ENCODE measurements around the gene HPSE2.

Gene HPSE2

DNA sequence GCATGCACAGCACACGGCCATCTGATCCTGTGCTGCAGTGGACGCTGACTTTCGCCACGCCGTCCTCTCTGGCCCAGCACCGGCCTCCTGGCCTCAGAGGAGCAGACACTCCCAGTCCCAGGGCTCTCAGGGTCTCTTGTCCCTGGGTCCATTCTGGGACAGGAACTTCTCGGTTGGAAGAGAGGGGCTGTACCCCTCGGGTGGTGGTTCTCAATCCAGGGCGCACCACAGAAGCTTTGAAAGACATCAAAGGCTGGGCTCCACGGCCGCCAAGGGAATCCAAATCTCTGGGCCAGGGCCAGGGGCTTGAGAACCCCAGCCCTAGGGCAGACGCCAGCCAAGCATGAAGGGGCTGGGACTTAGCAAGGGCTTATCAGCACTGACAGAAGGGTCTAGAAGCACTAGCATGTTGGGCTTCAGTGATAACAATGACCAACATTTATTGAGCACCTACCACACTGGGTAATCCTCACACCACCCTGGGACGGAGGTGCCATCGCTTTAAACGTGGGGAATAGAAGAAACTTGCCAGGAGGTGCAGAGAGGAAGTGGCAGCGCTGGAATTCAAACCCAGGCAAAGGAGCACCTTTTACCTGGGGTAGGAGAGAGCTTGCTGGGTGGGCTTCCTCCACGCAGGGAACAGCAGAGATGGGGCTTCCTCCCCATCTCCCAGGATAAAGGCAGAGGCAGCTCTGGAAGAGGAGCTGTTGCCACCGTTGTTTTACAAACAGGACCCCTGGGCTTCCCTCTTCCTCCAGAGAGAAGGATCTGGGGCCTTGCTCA lies 818.9 kb downstream of the HPSE2 start:
- no peak overlapping the region for H3K27ac ChIP-seq (ENCODE audit: insufficient read depth, low read depth, low read length, poor library complexity, severe bottlenecking)
- peaks cover 11% of the 10 kb centered on the region for H3K4me1 ChIP-seq (ENCODE audit: control insufficient read depth, insufficient read depth, low read length)
- H3K4me3 ChIP-seq (ENCODE audit: insufficient read depth, low read depth, low read length): no peak overlapping the region
- H3K9me3 ChIP-seq (ENCODE audit: control insufficient read depth, low read length): no peaks in the 10 kb centered on the region
- 92% methylated on average over 18 of the region's 18 CpGs for WGBS, 2 experiments
- peaks cover 3% of the 10 kb centered on the region for H3K36me3 ChIP-seq (ENCODE audit: control insufficient read depth, insufficient read depth, low read length)
- H3K27me3 ChIP-seq (ENCODE audit: control insufficient read depth, insufficient read depth, low read length, poor library complexity, severe bottlenecking): no peaks in the 10 kb centered on the region

DNA sequence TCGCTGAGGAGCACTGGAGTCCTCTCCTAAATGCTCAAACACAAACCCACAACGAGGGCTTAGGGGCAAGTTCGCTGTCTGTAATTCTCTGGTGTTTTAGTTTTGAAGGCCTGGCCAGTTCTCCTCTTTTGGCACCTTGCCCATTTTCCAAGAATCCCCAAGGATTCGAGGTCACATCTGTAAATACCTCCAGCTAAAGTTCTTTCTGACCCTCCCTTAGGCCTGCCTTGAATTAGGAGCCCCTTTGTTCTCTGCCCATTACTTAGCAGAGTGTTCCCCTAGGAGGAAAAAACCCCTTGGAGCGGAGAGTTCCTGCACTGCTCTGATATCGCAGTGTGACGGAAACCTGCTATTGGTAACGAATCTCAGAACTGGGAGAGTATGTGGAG lies 819.9 kb downstream of the HPSE2 start:
- peaks cover 11% of the 10 kb centered on the region for H3K4me1 ChIP-seq (ENCODE audit: control insufficient read depth, insufficient read depth, low read length)
- H3K27me3 ChIP-seq (ENCODE audit: control insufficient read depth, insufficient read depth, low read length, poor library complexity, severe bottlenecking): no peaks in the 10 kb centered on the region
- H3K27ac ChIP-seq (ENCODE audit: insufficient read depth, low read depth, low read length, poor library complexity, severe bottlenecking): peak overlapping the region; percentile 73
- H3K4me3 ChIP-seq (ENCODE audit: insufficient read depth, low read depth, low read length): no peak overlapping the region
- 82 to 86% methylated on average over 8 of the region's 8 CpGs for WGBS, 2 experiments
- H3K36me3 ChIP-seq (ENCODE audit: control insufficient read depth, insufficient read depth, low read length): peaks cover 3% of the 10 kb centered on the region
- no peaks in the 10 kb centered on the region for H3K9me3 ChIP-seq (ENCODE audit: control insufficient read depth, low read length)

- no peaks in the 10 kb centered on the region for H3K27me3 ChIP-seq (ENCODE audit: control insufficient read depth, insufficient read depth, low read length, poor library complexity, severe bottlenecking)
- peaks cover 11% of the 10 kb centered on the region for H3K4me1 ChIP-seq (ENCODE audit: control insufficient read depth, insufficient read depth, low read length)
- H3K36me3 ChIP-seq (ENCODE audit: control insufficient read depth, insufficient read depth, low read length): peaks cover 2% of the 10 kb centered on the region
- peak within 1 kb of the TSS; percentile 73 for H3K27ac ChIP-seq (ENCODE audit: insufficient read depth, low read depth, low read length, poor library complexity, severe bottlenecking)
- whole genome bisulfite sequencing, 2 experiments: 37 to 38% methylated on average over 25 of the region's 25 CpGs
- peak within 1 kb of the TSS; percentile 59 for H3K4me3 ChIP-seq (ENCODE audit: insufficient read depth, low read depth, low read length)
- no peaks in the 10 kb centered on the region for H3K9me3 ChIP-seq (ENCODE audit: control insufficient read depth, low read length)
Measured at GRCh38 chr10:98414932-98415730, 820.5 kb downstream of the HPSE2 start, which contains the start of gene PYROXD2. PYROXD2 (minus strand) TSS chr10:98415182; CDS start chr10:98415135, 47 bp downstream.

DNA sequence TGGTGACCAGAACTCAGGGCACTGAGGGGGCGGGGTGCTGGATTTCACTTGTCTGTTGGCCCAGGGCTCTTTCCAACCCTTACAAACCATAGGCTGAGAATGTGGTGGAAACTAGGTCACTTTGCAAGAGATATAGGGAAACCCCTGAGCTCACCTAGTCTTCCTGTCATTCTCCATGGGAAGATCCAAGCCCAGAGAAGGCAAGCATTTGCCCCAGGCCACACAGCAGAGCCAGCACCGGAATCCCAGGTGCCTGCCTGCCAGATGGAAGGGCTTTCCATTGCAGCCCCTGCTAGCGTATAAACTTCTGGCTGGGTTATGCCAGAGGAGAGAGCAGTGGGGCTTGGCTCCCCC lies 821.1 kb downstream of the HPSE2 start:
- WGBS, 2 experiments: 54 to 56% methylated on average over 3 of the region's 3 CpGs
- Histone ChIP-seq H3K27me3 (ENCODE audit: control insufficient read depth, insufficient read depth, low read length, poor library complexity, severe bottlenecking) (no peaks in the 10 kb centered on the region), H3K4me3 (ENCODE audit: insufficient read depth, low read depth, low read length) (peak overlapping the region; percentile 59), H3K27ac (ENCODE audit: insufficient read depth, low read depth, low read length, poor library complexity, severe bottlenecking) (peak overlapping the region; percentile 73), H3K9me3 (ENCODE audit: control insufficient read depth, low read length) (no peaks in the 10 kb centered on the region), H3K4me1 (ENCODE audit: control insufficient read depth, insufficient read depth, low read length) (peaks cover 11% of the 10 kb centered on the region), H3K36me3 (ENCODE audit: control insufficient read depth, insufficient read depth, low read length) (no peaks in the 10 kb centered on the region)

DNA sequence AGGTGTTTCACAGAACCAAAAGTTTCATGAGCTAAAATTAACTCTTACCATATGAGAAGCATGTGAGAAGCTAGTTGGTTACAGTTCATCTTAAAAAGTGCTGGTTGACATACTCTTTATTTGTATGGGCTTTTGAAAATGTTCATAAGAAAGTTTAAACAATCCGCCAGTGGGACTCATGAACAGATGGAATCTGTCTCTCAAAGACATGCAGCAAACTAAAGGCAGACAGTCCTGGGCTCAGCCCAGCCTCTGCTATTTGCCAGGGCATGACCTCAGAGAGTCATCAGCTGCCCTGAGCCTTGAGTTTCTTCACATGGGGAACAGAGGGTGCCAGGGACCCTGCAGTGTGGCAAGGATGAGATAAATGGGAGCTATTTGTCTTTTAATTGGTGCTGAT lies 823.9 kb downstream of the HPSE2 start:
- Histone ChIP-seq H3K36me3 (ENCODE audit: control insufficient read depth, insufficient read depth, low read length) (no peaks in the 10 kb centered on the region), H3K9me3 (ENCODE audit: control insufficient read depth, low read length) (no peaks in the 10 kb centered on the region), H3K4me1 (ENCODE audit: control insufficient read depth, insufficient read depth, low read length) (peaks cover 11% of the 10 kb centered on the region), H3K4me3 (ENCODE audit: insufficient read depth, low read depth, low read length) (no peak overlapping the region), H3K27me3 (ENCODE audit: control insufficient read depth, insufficient read depth, low read length, poor library complexity, severe bottlenecking) (no peaks in the 10 kb centered on the region), H3K27ac (ENCODE audit: insufficient read depth, low read depth, low read length, poor library complexity, severe bottlenecking) (no peak overlapping the region)
- 89 to 94% methylated on average over 1 of the region's 1 CpG for WGBS, 2 experiments

GRCh38 chr10:98411166-98411565 lies 824.5 kb downstream of the HPSE2 start:
- Histone ChIP-seq H3K4me1 (ENCODE audit: control insufficient read depth, insufficient read depth, low read length) (peaks cover 11% of the 10 kb centered on the region), H3K9me3 (ENCODE audit: control insufficient read depth, low read length) (no peaks in the 10 kb centered on the region), H3K36me3 (ENCODE audit: control insufficient read depth, insufficient read depth, low read length) (no peaks in the 10 kb centered on the region), H3K27me3 (ENCODE audit: control insufficient read depth, insufficient read depth, low read length, poor library complexity, severe bottlenecking) (no peaks in the 10 kb centered on the region), H3K27ac (ENCODE audit: insufficient read depth, low read depth, low read length, poor library complexity, severe bottlenecking) (no peak overlapping the region), H3K4me3 (ENCODE audit: insufficient read depth, low read depth, low read length) (no peak overlapping the region)
- WGBS, 2 experiments: 91 to 93% methylated on average over 11 of the region's 11 CpGs

DNA sequence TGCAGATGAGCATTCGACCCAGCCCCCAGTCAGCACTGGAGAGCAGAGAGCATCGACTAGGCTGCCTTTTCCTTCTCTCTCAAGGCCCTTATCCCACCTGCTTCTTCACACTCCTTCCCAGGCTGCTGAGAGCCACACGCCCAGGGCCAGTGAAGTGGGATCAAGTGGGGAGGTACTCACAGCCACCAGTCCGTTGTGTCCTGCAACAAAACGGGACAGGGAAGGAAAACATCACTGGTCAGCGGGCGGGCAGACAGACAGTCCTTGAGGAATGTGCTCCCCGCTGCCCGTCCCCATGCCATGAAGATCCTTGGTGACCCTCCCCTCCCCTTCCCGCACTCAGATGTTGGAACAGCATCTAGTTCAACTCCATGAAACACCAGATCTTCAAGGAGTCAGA lies 824.9 kb downstream of the HPSE2 start:
- H3K4me1 ChIP-seq (ENCODE audit: control insufficient read depth, insufficient read depth, low read length): peaks cover 11% of the 10 kb centered on the region
- WGBS, 2 experiments: 88% methylated on average over 10 of the region's 10 CpGs
- no peak overlapping the region for H3K4me3 ChIP-seq (ENCODE audit: insufficient read depth, low read depth, low read length)
- no peak overlapping the region for H3K27ac ChIP-seq (ENCODE audit: insufficient read depth, low read depth, low read length, poor library complexity, severe bottlenecking)
- H3K27me3 ChIP-seq (ENCODE audit: control insufficient read depth, insufficient read depth, low read length, poor library complexity, severe bottlenecking): no peaks in the 10 kb centered on the region
- H3K9me3 ChIP-seq (ENCODE audit: control insufficient read depth, low read length): no peaks in the 10 kb centered on the region
- H3K36me3 ChIP-seq (ENCODE audit: control insufficient read depth, insufficient read depth, low read length): no peaks in the 10 kb centered on the region

- WGBS, 2 experiments: 83 to 84% methylated on average over 4 of the region's 4 CpGs
- H3K4me3 ChIP-seq (ENCODE audit: insufficient read depth, low read depth, low read length): no peak overlapping the region
- no peaks in the 10 kb centered on the region for H3K36me3 ChIP-seq (ENCODE audit: control insufficient read depth, insufficient read depth, low read length)
- no peak overlapping the region for H3K27ac ChIP-seq (ENCODE audit: insufficient read depth, low read depth, low read length, poor library complexity, severe bottlenecking)
- H3K4me1 ChIP-seq (ENCODE audit: control insufficient read depth, insufficient read depth, low read length): peaks cover 8% of the 10 kb centered on the region
- H3K9me3 ChIP-seq (ENCODE audit: control insufficient read depth, low read length): no peaks in the 10 kb centered on the region
- H3K27me3 ChIP-seq (ENCODE audit: control insufficient read depth, insufficient read depth, low read length, poor library complexity, severe bottlenecking): no peaks in the 10 kb centered on the region
Measured at GRCh38 chr10:98410135-98410743, 825.4 kb downstream of the HPSE2 start.

DNA sequence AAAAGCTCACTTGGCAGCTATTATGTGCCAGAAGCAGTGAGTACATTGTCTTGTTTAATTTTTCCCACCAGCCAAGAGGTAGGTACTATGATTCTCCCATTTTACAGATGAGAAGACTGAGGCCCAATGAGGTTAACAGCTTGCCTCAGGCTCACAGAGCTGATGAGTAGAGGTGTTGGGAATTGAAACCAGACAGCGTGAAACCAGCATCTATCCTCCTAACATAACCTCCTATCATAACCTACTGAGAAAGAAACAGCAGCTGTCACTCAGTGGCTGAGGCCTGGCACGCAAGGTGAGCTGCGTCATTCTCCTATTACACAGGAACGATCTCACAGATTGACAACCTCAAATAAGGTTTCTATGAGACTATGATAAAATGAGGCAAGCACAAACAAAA lies 826.9 kb downstream of the HPSE2 start:
- no peak overlapping the region for H3K4me3 ChIP-seq (ENCODE audit: insufficient read depth, low read depth, low read length)
- H3K9me3 ChIP-seq (ENCODE audit: control insufficient read depth, low read length): no peaks in the 10 kb centered on the region
- no peaks in the 10 kb centered on the region for H3K27me3 ChIP-seq (ENCODE audit: control insufficient read depth, insufficient read depth, low read length, poor library complexity, severe bottlenecking)
- H3K4me1 ChIP-seq (ENCODE audit: control insufficient read depth, insufficient read depth, low read length): no peaks in the 10 kb centered on the region
- H3K36me3 ChIP-seq (ENCODE audit: control insufficient read depth, insufficient read depth, low read length): no peaks in the 10 kb centered on the region
- H3K27ac ChIP-seq (ENCODE audit: insufficient read depth, low read depth, low read length, poor library complexity, severe bottlenecking): no peak overlapping the region
- 92 to 93% methylated on average over 4 of the region's 4 CpGs for WGBS, 2 experiments

GRCh38 chr10:98407744-98408241 lies 827.9 kb downstream of the HPSE2 start:
- H3K4me1 ChIP-seq (ENCODE audit: control insufficient read depth, insufficient read depth, low read length): no peaks in the 10 kb centered on the region
- H3K27ac ChIP-seq (ENCODE audit: insufficient read depth, low read depth, low read length, poor library complexity, severe bottlenecking): no peak overlapping the region
- 92 to 93% methylated on average over 18 of the region's 18 CpGs for WGBS, 2 experiments
- no peaks in the 10 kb centered on the region for H3K27me3 ChIP-seq (ENCODE audit: control insufficient read depth, insufficient read depth, low read length, poor library complexity, severe bottlenecking)
- H3K9me3 ChIP-seq (ENCODE audit: control insufficient read depth, low read length): no peaks in the 10 kb centered on the region
- no peak overlapping the region for H3K4me3 ChIP-seq (ENCODE audit: insufficient read depth, low read depth, low read length)
- no peaks in the 10 kb centered on the region for H3K36me3 ChIP-seq (ENCODE audit: control insufficient read depth, insufficient read depth, low read length)

Data from ectodermal cell (in vitro differentiated cells).